HTR-8/SVneo (cell line): Measurements from ENCODE around the gene ITGA11.

Source experiments
- DNase-seq: peaks from one replicate; pipeline ENCODE4 v3.0.0; 2011; ENCODE audit warnings: low spot score, mixed read lengths; ENCODE audit not compliant: insufficient read length
- FAIRE-seq: peaks from 2 replicates; lab custom pipeline; 2011; peaks lifted over from hg19 to GRCh38; lab: Jason Lieb, UNC

ITGA11 gene

DNA sequence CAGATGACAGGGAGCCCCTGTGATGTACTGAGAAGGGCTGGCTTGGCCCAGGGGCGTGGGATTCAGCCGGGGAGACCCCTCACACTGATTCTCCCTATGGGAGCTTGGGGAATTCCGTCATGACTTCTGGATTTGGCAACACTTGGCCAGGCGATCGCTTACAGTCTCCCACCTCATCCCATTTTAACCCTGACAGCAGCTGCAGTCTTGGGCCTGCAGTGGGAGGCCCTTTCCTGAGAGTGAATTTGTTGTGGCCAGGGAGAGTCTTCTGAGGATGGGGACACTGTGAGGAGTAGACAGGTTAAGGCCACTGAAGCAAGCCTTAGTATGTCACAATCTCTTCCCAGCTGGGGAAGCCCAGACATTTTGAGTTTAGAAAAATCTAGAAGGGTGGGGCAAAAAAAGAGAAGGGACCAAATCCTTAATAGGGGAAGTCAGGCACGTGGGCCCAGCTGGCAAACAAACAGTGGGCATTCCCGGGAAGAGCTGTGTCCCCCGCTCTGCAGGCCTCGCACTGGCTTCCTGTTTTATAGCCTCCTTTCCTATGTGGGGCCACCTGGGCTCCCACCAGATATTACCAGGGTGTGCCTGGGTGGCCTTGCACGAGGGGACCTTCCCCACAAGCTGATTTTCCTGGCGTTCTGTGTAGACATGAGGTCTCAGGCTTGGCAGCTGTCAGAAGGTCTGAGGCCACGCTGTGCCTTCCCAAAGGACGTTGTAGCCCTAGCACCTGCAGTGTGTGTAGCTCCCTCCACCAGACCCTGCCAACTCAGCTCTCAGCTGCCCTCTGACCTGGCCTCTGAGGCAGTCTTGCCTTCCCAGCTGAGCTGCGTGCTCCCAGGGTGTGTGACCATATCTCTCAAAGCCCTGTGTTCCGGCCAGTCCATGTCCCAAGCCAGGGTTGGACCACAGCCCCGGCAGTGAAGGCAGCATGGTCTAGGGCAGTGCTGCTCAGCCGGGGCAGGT lies 89.9 kb downstream of the ITGA11 start:
- DNase-seq (no peak), FAIRE-seq (peak; percentile 84)

DNA sequence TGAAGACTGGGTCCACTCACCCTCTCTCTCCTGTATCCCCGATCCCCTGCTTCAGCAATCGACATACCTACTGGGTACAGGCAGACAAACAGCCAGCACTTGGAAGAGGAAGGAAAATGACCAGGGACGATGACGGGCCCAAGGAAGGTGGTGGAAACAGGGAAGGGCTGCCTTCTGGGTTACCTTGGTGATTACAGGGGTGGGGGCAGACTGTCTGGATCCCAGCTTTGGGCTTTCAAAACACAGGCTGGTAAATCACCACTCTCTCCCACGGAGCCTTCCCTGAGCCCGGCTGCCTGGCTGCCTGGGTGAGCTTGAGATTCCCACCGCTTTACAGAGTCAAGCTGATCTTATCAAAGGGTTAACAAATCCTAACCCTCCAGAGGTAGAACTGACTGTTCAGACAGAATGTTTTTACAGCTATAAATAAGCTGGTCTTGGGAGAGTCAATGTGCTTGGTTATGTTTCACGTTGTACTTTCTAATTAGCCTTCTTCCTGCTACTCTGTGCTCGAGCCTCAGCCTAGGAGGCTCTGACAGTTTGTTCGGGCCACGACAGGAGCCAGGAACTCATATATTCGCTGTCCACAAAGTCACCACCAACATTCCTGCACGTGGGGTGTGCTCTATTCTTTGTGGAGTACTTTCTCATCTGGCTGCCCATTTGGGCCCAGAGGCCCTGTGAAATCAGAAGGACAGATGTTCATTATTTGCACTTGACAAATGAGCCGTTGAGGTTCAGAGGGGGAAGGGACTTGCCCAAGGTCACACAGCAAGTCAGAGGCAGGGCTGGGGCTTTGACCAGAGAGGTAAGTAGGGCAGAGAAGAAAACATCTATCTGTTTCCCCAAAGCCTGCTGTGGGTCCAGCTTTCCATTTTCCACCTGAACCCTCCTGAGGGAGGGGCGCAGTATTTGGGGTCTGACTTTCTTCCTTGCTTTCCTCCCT lies 91.0 kb downstream of the ITGA11 start:
- DNase-seq (no peak), FAIRE-seq (peak; percentile 20)

GRCh38 chr15:68339481-68339880 lies 92.5 kb downstream of the ITGA11 start:
- DNase-seq (no peak), FAIRE-seq (no peak)

DNA sequence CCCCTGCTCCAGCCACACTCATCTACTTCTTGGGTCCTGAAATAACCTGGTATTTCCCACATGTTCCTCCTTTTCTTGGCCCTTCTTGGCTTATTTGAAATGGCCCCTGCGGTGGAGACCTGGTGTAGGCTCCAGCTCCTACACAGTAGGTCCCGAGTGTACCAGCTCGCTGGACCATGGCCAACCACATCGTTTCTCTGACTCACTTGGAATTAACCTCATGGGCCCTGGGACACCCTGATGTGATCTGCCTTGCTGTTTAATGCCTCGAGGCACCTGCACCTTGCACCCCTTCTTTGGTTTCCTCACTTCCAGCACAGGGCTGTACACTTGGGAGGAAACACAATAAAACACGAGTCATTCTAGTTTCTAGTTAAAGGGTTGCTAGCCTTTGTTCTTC lies 94.1 kb downstream of the ITGA11 start:
- peak; percentile 81 for FAIRE-seq
- DNase-seq: no peak

DNA sequence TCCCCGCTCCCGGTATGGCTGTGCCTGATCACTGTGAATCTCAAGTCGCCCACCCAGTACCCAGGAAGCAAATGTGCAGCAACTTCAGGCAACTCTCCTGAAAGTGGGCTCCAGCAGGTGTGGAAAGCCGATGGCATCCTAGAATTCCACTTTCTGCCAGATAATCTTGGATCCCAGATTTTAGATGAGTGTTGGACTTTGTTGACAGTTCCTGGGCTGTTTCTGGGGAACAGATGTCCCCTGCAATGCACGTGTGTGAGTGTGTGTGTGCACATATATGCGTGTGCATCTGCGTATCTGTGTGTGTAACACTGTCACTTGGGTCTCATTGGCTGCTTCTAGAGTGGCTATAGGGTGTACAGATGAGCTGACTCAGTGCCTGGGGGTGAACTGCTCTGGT lies 95.4 kb downstream of the ITGA11 start:
- FAIRE-seq (peak; percentile 83), DNase-seq (no peak)

GRCh38 chr15:68335655-68336054 lies 96.3 kb downstream of the ITGA11 start:
- no peak for DNase-seq

DNA sequence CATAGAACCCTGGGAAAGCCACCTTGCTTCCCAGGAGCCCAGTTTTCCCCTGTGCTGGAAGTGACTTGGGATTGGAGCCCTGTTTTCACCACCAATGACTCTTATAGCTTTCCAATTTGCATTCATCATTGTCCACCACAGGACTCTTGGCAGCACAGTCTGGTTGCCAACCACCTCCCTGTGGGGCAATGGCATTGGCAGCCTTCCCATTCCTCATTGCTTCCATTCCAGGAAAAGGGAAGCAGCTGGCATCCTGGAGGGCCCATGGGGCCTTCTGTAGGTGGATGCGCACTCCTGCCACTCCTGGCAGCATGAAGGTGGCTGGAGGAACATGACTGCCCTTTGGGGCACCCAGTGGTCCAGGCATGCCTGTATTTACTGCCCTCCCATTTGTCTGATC lies 96.7 kb downstream of the ITGA11 start:
- DNase-seq (peak; percentile 38), FAIRE-seq (peak; percentile 46)

More at GRCh38 chr15:68335655-68336054, 96.3 kb downstream of the ITGA11 start:
- FAIRE-seq: peak; percentile 31

GRCh38 chr15:68334661-68335124 lies 97.3 kb downstream of the ITGA11 start:
- peak; percentile 23 for FAIRE-seq

GRCh38 chr15:68333775-68334470 lies 98.0 kb downstream of the ITGA11 start:
- FAIRE-seq: peak; percentile 89

More at GRCh38 chr15:68334661-68335124, 97.3 kb downstream of the ITGA11 start:
- peak; percentile 48 for DNase-seq

DNA sequence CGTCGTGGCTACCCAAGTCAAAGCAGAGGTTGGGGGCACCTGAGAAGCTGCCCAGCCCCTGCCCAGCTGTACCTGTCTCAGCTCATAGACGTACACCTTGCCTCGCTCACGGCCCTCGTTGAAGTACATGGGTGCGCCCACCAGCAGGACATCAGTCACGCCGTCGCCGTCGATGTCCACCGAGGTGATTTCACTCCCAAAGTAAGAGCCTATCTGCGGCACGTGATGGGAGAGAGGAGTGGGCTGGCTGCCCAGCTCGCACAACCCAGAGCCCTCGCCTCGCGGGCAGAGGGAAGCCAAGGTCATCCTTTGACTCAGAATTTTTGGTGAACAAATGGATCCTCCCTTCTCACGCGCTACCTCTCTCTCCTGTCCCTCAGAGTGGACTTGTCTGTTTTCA lies 99.7 kb downstream of the ITGA11 start:
- DNase-seq (no peak), FAIRE-seq (peak; percentile 83)

More at GRCh38 chr15:68333775-68334470, 98.0 kb downstream of the ITGA11 start:
- DNase-seq: peak; percentile 77

- DNase-seq (no peak), FAIRE-seq (no peak)
Measured at GRCh38 chr15:68330901-68331300, 101.1 kb downstream of the ITGA11 start.

- DNase-seq: no peak
- no peak for FAIRE-seq
Measured at GRCh38 chr15:68330416-68330815, 101.5 kb downstream of the ITGA11 start.

DNA sequence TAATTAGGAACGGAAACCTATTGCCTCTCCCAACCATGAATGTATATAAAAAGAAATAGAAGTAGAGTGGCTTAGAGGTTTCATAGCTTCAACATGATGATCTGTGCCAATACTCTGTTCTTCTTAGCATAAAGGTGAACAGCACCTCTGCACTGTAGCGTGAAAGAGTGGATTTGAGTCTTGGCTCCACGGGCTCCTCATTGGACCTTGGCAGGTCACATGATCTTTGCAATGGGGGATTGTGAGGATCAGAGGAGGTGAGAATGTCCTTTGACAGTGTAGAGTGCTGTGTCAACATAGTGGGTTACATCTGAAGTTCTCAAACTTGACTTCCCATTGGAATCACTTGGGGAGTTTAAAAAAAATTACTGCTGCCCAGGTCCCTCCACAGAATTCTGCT lies 103.0 kb downstream of the ITGA11 start:
- DNase-seq (no peak), FAIRE-seq (no peak)

- DNase-seq (no peak), FAIRE-seq (peak; percentile 59)
Measured at GRCh38 chr15:68328443-68328842, 103.5 kb downstream of the ITGA11 start.

GRCh38 chr15:68326711-68327354 lies 105.1 kb downstream of the ITGA11 start:
- no peak for FAIRE-seq
- DNase-seq: no peak

DNA sequence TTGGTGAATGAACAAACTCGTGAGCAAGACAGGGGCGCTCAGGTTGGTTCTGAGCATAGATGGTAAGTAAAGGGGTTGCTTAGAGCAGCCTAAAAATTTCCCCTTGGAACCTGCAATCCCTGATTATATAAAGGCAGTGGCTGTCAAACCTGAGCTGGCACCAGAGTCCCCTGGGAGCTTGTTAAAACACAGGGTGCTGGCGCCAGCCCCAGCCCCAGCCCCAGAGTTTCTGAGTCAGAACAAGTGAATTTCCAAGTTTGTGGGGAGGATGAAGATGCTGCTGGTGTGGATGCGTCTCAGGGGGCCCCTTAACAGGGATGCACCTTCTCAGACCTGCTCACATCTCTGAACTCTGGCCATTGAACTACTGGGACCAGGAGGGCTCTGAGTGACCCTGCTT lies 106.2 kb downstream of the ITGA11 start:
- FAIRE-seq: no peak
- no peak for DNase-seq

DNA sequence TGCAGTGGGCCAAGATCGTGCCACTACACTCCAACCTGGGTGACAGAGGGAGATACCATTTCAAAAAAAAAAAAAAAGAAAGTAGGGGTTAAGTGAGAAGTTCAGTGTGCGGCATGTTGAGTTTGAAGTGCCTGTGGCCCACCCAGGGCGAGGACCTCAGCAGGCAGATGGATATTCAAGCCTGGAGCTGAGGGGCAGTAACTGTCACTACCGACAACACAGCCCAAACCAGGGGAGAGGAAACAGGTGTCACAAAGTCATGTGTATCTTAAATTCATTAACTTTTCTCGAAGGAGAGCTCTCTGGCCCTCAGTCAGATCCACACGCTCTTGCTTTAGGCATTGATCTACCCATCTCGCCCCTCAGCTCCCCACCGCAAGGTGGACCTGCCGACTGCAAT lies 109.2 kb downstream of the ITGA11 start:
- FAIRE-seq (no peak), DNase-seq (no peak)

- DNase-seq (no peak), FAIRE-seq (no peak)
Measured at GRCh38 chr15:68321229-68321628, 110.7 kb downstream of the ITGA11 start.

- no peak for DNase-seq
- FAIRE-seq: no peak
Measured at GRCh38 chr15:68319997-68320396, 112.0 kb downstream of the ITGA11 start.
